Panc1 (cell line): ENCODE measurements around the gene LRRC45.

Source experiments
- CTCF ChIP-seq: fragments of 450-650 bp; IDR thresholded peaks from 2 replicates; pipeline ENCODE4 v1.5.1; 2017; ENCODE audit warnings: mild to moderate bottlenecking
- POLR2AphosphoS5 ChIP-seq: IDR thresholded peaks from 2 replicates; pipeline ENCODE4 v1.6.1; 2012; ENCODE audit warnings: mild to moderate bottlenecking, low read depth, low read length, moderate library complexity
- SIN3A ChIP-seq: IDR thresholded peaks from 2 replicates; pipeline ENCODE4 v1.6.1; 2012; ENCODE audit warnings: low read depth, mild to moderate bottlenecking, low read length, moderate library complexity, borderline replicate concordance; ENCODE audit not compliant: insufficient read depth
- TCF7L2 ChIP-seq: IDR thresholded peaks from 2 replicates; pipeline ENCODE4 v1.6.1; 2011; ENCODE audit warnings: mild to moderate bottlenecking, low read depth, low read length, inconsistent platforms
- TF ChIP-seq, protein P1 (sequence below), 2 experiments: IDR thresholded peaks; 2 replicates each; pipeline ENCODE4 v1.6.1; 2011 to 2012; ENCODE audit warnings: low read depth in 2 of 2, control low read depth in 1 of 2, low read length in 1 of 2, mild to moderate bottlenecking in 1 of 2, moderate library complexity in 1 of 2; ENCODE audit not compliant: insufficient read depth in 1 of 2

DNA sequence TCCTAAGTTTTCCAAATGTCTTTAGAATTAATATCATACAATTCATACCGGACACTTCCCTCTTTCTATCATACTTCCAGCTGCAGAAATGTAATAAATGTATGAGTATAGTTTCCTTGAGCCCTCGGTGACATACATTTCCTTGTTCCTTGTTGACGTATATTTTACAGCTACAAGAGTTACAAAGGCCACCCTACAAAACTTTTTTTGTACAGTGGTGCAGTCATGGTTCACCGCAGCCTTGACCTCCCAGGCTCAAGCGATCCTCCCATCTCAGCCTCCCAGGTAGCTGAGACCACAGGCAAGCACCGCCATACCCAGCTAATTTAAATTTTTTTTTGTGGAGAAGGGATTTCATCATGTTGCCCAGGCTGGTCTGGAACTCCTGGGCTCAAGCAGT is 49.7 kb downstream of the LRRC45 start:
- TF ChIP-seq, protein P1, sequence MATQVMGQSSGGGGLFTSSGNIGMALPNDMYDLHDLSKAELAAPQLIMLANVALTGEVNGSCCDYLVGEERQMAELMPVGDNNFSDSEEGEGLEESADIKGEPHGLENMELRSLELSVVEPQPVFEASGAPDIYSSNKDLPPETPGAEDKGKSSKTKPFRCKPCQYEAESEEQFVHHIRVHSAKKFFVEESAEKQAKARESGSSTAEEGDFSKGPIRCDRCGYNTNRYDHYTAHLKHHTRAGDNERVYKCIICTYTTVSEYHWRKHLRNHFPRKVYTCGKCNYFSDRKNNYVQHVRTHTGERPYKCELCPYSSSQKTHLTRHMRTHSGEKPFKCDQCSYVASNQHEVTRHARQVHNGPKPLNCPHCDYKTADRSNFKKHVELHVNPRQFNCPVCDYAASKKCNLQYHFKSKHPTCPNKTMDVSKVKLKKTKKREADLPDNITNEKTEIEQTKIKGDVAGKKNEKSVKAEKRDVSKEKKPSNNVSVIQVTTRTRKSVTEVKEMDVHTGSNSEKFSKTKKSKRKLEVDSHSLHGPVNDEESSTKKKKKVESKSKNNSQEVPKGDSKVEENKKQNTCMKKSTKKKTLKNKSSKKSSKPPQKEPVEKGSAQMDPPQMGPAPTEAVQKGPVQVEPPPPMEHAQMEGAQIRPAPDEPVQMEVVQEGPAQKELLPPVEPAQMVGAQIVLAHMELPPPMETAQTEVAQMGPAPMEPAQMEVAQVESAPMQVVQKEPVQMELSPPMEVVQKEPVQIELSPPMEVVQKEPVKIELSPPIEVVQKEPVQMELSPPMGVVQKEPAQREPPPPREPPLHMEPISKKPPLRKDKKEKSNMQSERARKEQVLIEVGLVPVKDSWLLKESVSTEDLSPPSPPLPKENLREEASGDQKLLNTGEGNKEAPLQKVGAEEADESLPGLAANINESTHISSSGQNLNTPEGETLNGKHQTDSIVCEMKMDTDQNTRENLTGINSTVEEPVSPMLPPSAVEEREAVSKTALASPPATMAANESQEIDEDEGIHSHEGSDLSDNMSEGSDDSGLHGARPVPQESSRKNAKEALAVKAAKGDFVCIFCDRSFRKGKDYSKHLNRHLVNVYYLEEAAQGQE (IDR thresholded peaks at IDR 0.05; ENCODE audit: insufficient read depth in 1 of 2, low read depth in 2 of 2, low read length in 1 of 2), result no peak
- TF ChIP-seq CTCF (no peak), POLR2AphosphoS5 (no peak), SIN3A (no peak), TCF7L2 (no peak)
